Measurements from ENCODE around the gene ZNF844.
"Not testable (repeated sequence)": the region's sequence is repeated elsewhere in the genome, so short reads cannot be mapped to it uniquely, and the experiment has no call there.

Gene ZNF844

DNA sequence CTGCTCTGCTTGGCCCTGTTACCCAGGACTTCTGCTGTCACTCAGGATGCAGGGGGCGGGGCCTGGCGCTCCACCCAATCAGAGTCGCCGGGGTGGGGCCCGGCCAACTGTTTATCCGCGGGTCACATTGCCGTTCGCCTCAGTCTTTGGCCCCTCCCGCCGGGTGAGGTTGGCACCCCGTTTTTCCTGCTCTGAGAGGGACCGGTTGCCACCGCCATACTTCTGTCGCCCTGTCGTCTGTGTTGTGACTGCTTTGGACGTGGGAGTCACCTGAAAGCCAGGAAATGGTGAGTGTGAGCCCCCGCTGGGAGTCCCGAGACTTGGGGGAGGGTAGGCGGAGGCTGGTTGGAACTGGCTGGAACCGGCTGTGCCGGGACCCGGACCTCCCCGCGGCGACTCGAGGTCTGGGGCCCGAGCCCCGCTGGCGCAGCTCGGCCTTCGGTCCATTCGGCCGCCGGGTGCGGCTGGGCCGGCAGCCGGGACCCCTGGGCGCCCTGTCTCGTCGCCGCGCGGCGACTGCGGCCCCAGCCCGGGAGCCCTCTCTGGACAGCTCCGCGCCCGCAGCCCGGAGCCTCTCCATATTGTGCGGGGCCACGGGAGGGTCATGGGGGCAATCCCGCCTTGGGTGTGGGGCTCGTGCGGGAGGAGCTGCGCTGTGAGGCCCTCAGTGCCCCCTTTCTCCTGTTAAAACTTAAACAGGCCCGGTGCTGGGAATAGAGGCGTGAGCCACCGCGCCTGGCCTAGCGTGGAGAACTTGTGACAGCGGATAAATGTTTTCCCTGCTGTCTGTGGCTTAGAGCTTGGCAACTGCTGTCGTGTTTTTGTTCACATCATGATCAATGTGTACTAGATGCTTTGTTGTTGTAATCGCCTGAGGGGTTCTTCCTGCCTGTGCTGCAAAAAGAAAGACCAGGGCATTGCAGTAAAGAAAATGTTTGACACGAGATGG is at the start of gene ZNF844:
Gene ZNF844, plus strand, starts transcription at position 142 of the 949 bp plus-strand sequence. Its CDS starts 143 bp downstream, at position 285.
- peak; percentile 78 for DNase-seq

DNA sequence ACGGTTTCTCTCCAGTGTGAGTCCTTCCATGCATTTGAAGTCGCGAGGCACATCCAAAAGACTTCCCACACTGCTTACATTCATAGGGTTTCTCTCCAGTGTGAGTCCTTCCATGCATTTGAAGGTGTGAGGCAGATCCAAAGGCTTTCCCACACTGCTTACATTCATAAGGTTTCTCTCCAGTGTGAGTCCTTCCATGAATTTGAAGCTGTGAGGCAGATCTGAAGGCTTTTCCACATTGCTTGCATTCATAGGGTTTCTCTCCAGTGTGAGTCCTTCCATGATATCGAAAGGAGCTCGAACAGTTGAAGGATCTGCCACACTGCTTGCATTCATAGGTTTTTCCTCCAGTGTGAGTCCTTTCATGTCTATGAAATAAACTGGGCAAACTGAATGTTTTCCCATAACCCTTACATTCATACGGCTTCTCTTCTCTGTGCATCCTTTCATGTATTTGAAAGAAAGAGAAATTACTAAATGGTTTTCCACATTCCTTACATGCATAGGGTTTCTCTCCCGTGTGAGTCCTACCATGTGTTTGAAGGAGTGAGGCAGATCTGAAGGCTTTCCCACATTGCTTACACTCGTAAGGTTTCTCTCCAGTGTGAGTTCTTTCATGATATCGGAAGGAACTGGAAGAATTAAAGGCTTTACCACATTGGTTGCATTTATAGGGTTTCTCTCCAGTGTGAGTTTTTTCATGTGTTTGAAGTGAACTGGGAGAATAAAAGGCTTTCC is 49.3 kb upstream of the ZNF844 start:
- no peak for DNase-seq

DNA sequence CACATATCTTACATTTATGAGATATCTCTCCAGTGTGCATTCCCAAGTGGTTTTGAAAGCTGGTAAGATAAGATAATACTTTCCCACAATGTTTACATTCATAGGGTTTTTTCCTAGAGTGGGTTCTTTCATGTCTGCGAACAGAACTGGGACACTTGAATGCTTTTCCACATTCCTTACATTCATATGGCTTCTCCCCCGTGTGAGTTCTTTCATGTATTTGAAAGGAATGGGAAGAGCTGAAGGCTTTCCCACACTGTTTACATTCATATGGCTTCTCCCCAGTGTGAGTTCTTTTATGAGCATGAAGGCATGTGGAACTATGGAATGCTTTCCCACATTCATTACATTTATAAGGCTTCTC is 48.8 kb upstream of the ZNF844 start:
- DNase-seq: no peak

DNA sequence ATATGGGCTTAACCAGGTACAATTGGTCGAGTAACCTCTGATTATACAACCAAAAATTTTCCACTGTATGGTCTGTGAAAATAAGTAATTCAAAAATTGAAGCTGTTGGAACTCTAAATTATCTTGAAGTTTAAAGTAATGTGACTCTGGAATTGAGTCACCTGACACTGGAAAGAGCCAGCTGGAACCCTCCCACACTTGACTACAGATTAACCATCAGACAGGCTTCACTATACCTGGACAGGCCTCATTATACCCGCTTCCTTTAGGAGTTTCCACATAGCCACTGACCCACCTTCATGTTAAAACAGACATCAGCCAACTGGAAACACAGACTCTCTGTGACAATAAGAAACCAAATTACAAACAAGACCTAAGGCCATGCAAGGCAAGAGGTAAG is 30.3 kb upstream of the ZNF844 start:
- no peak for DNase-seq

- no peak for DNase-seq
These were observed 29.9 kb upstream of the ZNF844 start for GRCh38 chr19:12034620-12035019.

- DNase-seq: peak; percentile 65
These were observed 29.0 kb upstream of the ZNF844 start, which contains the start of gene ZNF433 for GRCh38 chr19:12035220-12036172. Gene ZNF433 (minus strand): TSS chr19:12035679. CDS start chr19:12035539, 140 bp downstream.

- no peak for DNase-seq
These were observed 21.6 kb upstream of the ZNF844 start for GRCh38 chr19:12042893-12043292.

GRCh38 chr19:12043752-12044422 is 20.6 kb upstream of the ZNF844 start:
- DNase-seq: no peak

DNA sequence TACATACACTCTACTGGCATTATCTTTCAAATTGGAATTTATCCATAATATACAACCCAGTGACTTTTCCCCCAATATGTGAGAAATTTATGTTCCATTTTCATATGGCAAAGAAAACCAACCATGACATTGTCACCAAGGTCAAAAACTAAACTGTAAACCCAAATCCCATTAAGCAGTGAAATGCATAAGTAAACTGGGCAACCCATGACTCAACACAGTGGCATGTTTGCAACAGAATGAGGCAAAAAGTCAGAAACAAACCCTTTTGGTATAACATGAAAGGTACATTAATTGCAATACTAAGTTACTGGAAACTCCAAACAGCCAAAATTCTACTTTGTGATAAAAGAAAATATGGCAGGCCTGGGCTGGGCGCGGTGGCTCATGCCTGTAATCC is 16.7 kb upstream of the ZNF844 start:
- no peak for DNase-seq

GRCh38 chr19:12052091-12052496 is 12.4 kb upstream of the ZNF844 start:
- DNase-seq: no peak

DNA sequence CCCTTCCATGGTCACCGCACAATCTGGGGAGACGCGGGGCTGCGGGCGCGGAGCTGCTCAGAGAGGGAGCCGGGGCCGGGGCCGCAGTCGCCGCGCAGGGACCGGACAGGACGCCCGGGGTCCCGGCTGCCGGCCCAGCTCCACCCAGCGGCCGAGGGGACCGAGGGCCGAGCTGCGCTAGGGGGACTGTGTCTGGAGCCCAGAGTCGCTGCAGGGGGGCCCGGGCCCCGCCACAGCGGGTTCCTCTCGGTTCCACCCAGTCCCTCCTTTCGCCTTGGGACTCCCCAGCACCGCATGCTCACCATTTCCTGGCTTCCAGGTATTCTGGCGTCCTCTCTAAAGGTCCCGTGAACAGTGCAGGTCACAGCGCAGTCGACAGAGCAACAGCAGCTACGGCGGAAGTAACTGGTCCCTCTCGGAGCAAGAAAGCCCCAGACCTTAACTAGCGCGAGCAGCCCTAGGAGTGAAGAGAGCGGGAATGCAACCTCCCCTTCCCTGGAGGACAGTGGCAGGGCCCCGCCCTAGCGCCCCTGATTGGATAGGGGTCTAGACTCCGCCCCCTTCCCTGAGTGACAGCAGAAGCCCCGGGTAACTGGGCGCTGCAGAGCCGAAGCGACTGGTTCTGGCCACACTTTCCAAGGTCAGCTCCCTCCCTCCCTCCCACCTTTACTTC is 11.9 kb upstream of the ZNF844 start, which contains the start of gene ZNF878:
Gene ZNF878, minus strand, starts transcription at position 465 of the 673 bp plus-strand sequence. Its CDS starts 160 bp downstream, at position 305.
- DNase-seq: peak; percentile 48

GRCh38 chr19:12055784-12056183 is 8.7 kb upstream of the ZNF844 start:
- DNase-seq: no peak

- no peak for DNase-seq
These were observed 11.1 kb downstream of the ZNF844 start for GRCh38 chr19:12075538-12076139.

DNA sequence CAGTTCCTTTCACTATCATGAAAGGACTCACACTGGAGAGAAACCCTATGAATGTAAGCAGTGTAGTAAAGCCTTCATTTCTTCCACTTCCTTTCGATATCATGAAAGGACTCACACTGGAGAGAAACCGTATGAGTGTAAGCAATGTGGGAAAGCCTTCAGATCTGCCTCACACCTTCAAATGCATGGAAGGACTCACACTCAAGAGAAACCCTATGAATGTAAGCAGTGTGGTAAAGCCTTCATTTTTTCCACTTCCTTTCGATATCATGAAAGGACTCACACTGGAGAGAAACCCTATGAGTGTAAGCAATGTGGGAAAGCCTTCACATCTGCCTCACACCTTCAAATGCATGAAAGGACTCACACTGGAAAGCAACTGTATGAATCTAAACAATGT is 11.8 kb downstream of the ZNF844 start:
- not testable (repeated sequence) for DNase-seq

GRCh38 chr19:12077375-12077774 is 12.8 kb downstream of the ZNF844 start:
- no peak for DNase-seq

DNA sequence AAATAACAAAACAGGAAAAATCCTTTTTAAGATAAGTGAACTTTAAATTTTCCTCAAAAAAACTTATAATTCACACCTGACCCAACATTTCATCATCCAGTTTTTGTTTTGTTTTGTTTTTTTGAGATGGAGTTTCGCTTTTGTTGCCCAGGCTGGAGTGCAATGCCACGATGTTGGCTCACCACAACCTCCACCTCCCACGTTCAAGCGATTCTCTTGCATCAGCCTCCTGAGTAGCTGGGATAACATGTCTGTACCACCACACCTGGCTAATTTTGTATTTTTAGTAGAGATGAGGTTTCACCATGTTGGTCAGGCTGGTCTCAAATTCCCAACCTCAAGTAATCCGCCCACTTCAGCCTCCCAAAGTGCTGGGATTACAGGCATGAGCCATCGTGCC is 18.8 kb downstream of the ZNF844 start:
- DNase-seq: not testable (repeated sequence)

GRCh38 chr19:12085074-12085818 is 20.7 kb downstream of the ZNF844 start:
- DNase-seq: no peak

- peak; percentile 58 for DNase-seq
These were observed 26.3 kb downstream of the ZNF844 start for GRCh38 chr19:12090807-12091206.

DNA sequence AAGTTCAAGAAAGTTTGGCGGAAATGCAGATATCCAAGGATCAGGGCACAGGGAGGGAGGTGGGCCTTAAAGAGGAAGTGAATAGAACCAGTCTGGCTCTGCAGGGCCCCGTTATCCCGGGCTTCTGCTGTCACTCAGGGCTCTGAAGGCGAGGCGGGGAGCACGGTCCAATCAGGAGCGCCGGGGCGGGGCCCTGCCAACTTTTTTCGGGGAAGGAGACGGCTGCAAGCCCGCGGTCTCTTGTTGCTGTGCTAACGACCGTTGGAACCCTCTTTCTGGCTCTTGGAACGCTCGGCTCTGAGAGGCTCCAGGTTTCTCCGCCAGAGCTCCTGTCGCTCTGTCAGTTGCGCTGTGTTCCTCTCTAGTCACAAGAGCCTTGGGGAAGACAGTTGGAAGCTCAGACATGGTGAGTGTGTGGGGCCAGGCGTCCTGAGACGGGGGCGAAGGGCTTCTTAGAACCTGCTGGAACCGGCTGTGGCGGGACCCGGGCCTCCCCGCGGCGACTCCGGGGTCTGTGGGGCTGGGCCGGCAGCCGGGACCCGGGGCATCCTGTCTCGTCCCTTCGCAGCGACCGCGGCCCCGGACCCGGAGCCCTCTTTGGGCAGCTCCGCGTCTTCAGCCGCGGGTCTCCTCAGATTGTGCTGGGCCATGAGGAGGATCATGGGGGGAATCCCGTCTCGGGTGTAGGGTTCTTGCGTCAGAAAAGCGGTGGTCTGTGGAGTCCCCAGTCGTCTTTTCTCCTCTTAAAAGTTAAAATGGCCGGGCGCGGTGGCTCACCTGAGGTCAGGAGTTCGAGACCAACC is 27.7 kb downstream of the ZNF844 start:
- DNase-seq: peak; percentile 52

All from CD4-positive, alpha-beta T cell treated with Interleukin-10 for 1 hour (primary cell).